H1 (cell line): ENCODE measurements around the gene CACNG7. TPM values are rescaled to one million over a fixed set of nuclear protein-coding genes. Genes with fewer than 3 reads are reported as not detected.

Experiments used
- CTCF ChIA-PET: fragments of 300-600 bp; sonication (Branson Sonifier 250); formaldehyde crosslinking; loops from one replicate; lab custom pipeline; 2021; ENCODE audit not compliant: partially characterized antibody; lab: Charles Lee
- POLR2A ChIA-PET: fragments of 300-600 bp; sonication (Branson Sonifier 250); formaldehyde crosslinking; loops from one replicate; lab custom pipeline; 2021; ENCODE audit warnings: inconsistent platforms; ENCODE audit not compliant: partially characterized antibody; lab: Charles Lee
- DNase-seq, 2 experiments: peaks; one replicate each; pipeline versions ENCODE4 v3.0.0 to v3.0.0-alpha.2; 2010 to 2022; ENCODE audit warnings: low spot score in 2 of 2, low read depth in 1 of 2, mixed read lengths in 1 of 2
- FAIRE-seq: peaks from 2 replicates; lab custom pipeline; 2011; peaks lifted over from hg19 to GRCh38; lab: Jason Lieb, UNC
- H2AFZ ChIP-seq: 2 replicates; pipeline ENCODE4 v1.8.1; 2012; ENCODE audit warnings: low read length, inconsistent platforms
- H2AK5ac ChIP-seq: 2 replicates; pipeline ENCODE4 v1.6.1; 2013; ENCODE audit warnings: low read depth, low read length
- H2BK120ac ChIP-seq: replicated peaks from 2 replicates; pipeline ENCODE3; 2013; ENCODE audit warnings: low read depth, low read length, inconsistent platforms
- H2BK12ac ChIP-seq: 2 replicates; pipeline ENCODE4 v1.6.1; 2013; ENCODE audit warnings: low read depth, low read length
- H2BK15ac ChIP-seq: 2 replicates; pipeline ENCODE4 v1.6.1; 2013; ENCODE audit warnings: low read length
- H2BK20ac ChIP-seq: 2 replicates; pipeline ENCODE4 v1.6.1; 2013; ENCODE audit warnings: low read length
- H2BK5ac ChIP-seq: 2 replicates; pipeline ENCODE4 v1.6.1; 2013; ENCODE audit warnings: low read depth, low read length
- H3K14ac ChIP-seq: 2 replicates; pipeline ENCODE4 v1.6.1; 2013; ENCODE audit warnings: inconsistent platforms; ENCODE audit not compliant: insufficient read length
- H3K18ac ChIP-seq: 2 replicates; pipeline ENCODE4 v1.6.1; 2013; ENCODE audit warnings: low read length; ENCODE audit errors: extremely low read depth
- H3K23ac ChIP-seq: 2 replicates; pipeline ENCODE4 v1.6.1; 2013; ENCODE audit warnings: inconsistent platforms; ENCODE audit not compliant: insufficient read length
- H3K23me2 ChIP-seq: 2 replicates; pipeline ENCODE4 v1.6.1; 2013; ENCODE audit warnings: low read depth, low read length
- H3K27ac ChIP-seq: 2 replicates; pipeline ENCODE4 v1.6.1; 2011; ENCODE audit warnings: low read depth, low read length, inconsistent platforms
- H3K27me3 ChIP-seq, 4 experiments: replicated peaks in 1 of 4; 1 replicate in 1 of 4; 2 replicates in 3 of 4; pipeline versions ENCODE4 v1.6.1 to v1.8.1; 2011 to 2013; ENCODE audit warnings: low read length in 3 of 4, mild to moderate bottlenecking in 3 of 4, inconsistent platforms in 2 of 4, mixed read lengths in 2 of 4, moderate library complexity in 1 of 4; ENCODE audit not compliant: control insufficient read depth in 3 of 4, insufficient read depth in 3 of 4; ENCODE audit errors: extremely low read depth in 1 of 4
- H3K36me3 ChIP-seq, 4 experiments: 2 replicates each; pipeline versions ENCODE4 v1.6.1 to v1.8.1; 2011 to 2013; ENCODE audit warnings: mild to moderate bottlenecking in 4 of 4, low read length in 3 of 4, moderate library complexity in 2 of 4, control low read depth in 1 of 4, inconsistent platforms in 1 of 4; ENCODE audit not compliant: insufficient read depth in 4 of 4, control insufficient read depth in 2 of 4
- H3K4ac ChIP-seq: replicated peaks from 2 replicates; pipeline ENCODE3; 2013; ENCODE audit warnings: low read length, low read depth, mixed read lengths, inconsistent platforms; ENCODE audit not compliant: insufficient read length
- H3K4me1 ChIP-seq, 4 experiments: replicated peaks in 1 of 4; 1 replicate in 1 of 4; 2 replicates in 3 of 4; pipeline versions ENCODE4 v1.6.1 to v1.8.1; 2011 to 2013; ENCODE audit warnings: low read length in 3 of 4, inconsistent platforms in 2 of 4, mixed read lengths in 1 of 4; ENCODE audit not compliant: insufficient read depth in 4 of 4, control insufficient read depth in 3 of 4
- H3K4me2 ChIP-seq, 2 experiments: 2 replicates each; pipeline versions ENCODE4 v1.6.1 to v1.8.1; 2011 to 2013; ENCODE audit warnings: low read depth in 2 of 2, low read length in 2 of 2, control low read depth in 1 of 2, inconsistent platforms in 1 of 2, mild to moderate bottlenecking in 1 of 2; ENCODE audit not compliant: insufficient read depth in 1 of 2
- H3K4me3 ChIP-seq, 4 experiments: fragments of 200-600, 300-600 bp in 1 of 4; sonication (generic), shearing (Covaris generic), sonication (Bioruptor Twin) in 1 of 4; 2 replicates each; pipeline versions ENCODE4 v1.5.1 to v1.8.1; 2011 to 2016; ENCODE audit warnings: low read length in 4 of 4, low read depth in 3 of 4, control low read depth in 2 of 4, inconsistent platforms in 2 of 4, mild to moderate bottlenecking in 2 of 4, mixed read lengths in 1 of 4, moderate library complexity in 1 of 4; ENCODE audit not compliant: insufficient read depth in 2 of 4; ENCODE audit errors: extremely low read depth in 1 of 4
- H3K56ac ChIP-seq: replicated peaks from 2 replicates; pipeline ENCODE3; 2013; ENCODE audit warnings: low read depth, mild to moderate bottlenecking, mixed read lengths, low read length, inconsistent platforms; ENCODE audit not compliant: insufficient read length
- H3K79me1 ChIP-seq: 2 replicates; pipeline ENCODE4 v1.6.1; 2013; ENCODE audit warnings: low read depth, low read length, control low read depth
- H3K79me2 ChIP-seq, 2 experiments: 2 replicates each; pipeline versions ENCODE4 v1.6.1 to v1.8.1; 2012 to 2013; ENCODE audit warnings: low read length in 2 of 2, mild to moderate bottlenecking in 2 of 2, inconsistent platforms in 1 of 2; ENCODE audit not compliant: insufficient read depth in 2 of 2, control insufficient read depth in 1 of 2
- H3K9ac ChIP-seq, 4 experiments: replicated peaks in 1 of 4; 1 replicate in 1 of 4; 2 replicates in 3 of 4; pipeline versions ENCODE4 v1.6.1 to v1.8.1; 2011 to 2013; ENCODE audit warnings: low read depth in 3 of 4, low read length in 3 of 4, control low read depth in 2 of 4, mild to moderate bottlenecking in 2 of 4, moderate library complexity in 2 of 4, inconsistent platforms in 1 of 4; ENCODE audit errors: extremely low read depth in 1 of 4
- H3K9me3 ChIP-seq, 2 experiments: 2 replicates each; pipeline versions ENCODE4 v1.6.1 to v1.8.1; 2012 to 2013; ENCODE audit warnings: mild to moderate bottlenecking in 2 of 2, moderate library complexity in 2 of 2, control low read depth in 1 of 2, inconsistent platforms in 1 of 2, low read depth in 1 of 2, low read length in 1 of 2, mixed read lengths in 1 of 2; ENCODE audit not compliant: insufficient read depth in 2 of 2
- H4K20me1 ChIP-seq, 2 experiments: replicated peaks in 1 of 2; 2 replicates each; pipeline versions ENCODE3 to v1.8.1; 2011 to 2013; ENCODE audit warnings: inconsistent platforms in 2 of 2, low read length in 2 of 2, mild to moderate bottlenecking in 1 of 2; ENCODE audit not compliant: insufficient read depth in 2 of 2, control insufficient read depth in 1 of 2
- H4K5ac ChIP-seq: 2 replicates; pipeline ENCODE4 v1.6.1; 2013; ENCODE audit warnings: low read length, low read depth, mixed read lengths, inconsistent platforms; ENCODE audit not compliant: insufficient read length
- H4K8ac ChIP-seq: 2 replicates; pipeline ENCODE4 v1.8.0; 2013; ENCODE audit warnings: mild to moderate bottlenecking, moderate library complexity, low read length, inconsistent platforms; ENCODE audit not compliant: insufficient read depth; ENCODE audit errors: extremely low read depth
- H4K91ac ChIP-seq: replicated peaks from 2 replicates; pipeline ENCODE3; 2013; ENCODE audit warnings: low read length, mixed read lengths, inconsistent platforms; ENCODE audit not compliant: insufficient read length
- ASH2L ChIP-seq: fragments of 200-600, 300-600 bp; sonication (generic); IDR thresholded peaks from one replicate; pipeline ENCODE4 v1.7.1; 2017; ENCODE audit warnings: low read length
- MAX ChIP-seq: IDR thresholded peaks from 2 replicates; pipeline ENCODE4 v1.6.1; 2012; ENCODE audit warnings: inconsistent platforms
- PHF8 ChIP-seq: fragments of 200-600 bp; sonication (generic); conservative IDR thresholded peaks from 2 replicates; pipeline ENCODE4 v1.7.1; 2012; ENCODE audit warnings: low read depth, mild to moderate bottlenecking, inconsistent platforms, low read length, moderate library complexity
- RAD21 ChIP-seq, 2 experiments: IDR thresholded peaks in 1 of 2; conservative IDR thresholded peaks in 1 of 2; 2 replicates each; pipeline ENCODE4 v1.6.1; 2011; ENCODE audit warnings: low read depth in 2 of 2, low read length in 2 of 2, improper control_type of control experiment in 1 of 2, inconsistent platforms in 1 of 2, mild to moderate bottlenecking in 1 of 2, moderate library complexity in 1 of 2
- RBBP5 ChIP-seq: IDR thresholded peaks from 2 replicates; pipeline ENCODE4 v1.7.1; 2012; ENCODE audit warnings: low read depth, mild to moderate bottlenecking, inconsistent platforms, low read length, moderate library complexity, borderline replicate concordance
- SIN3A ChIP-seq, 2 experiments: IDR thresholded peaks in 1 of 2; conservative IDR thresholded peaks in 1 of 2; 2 replicates each; pipeline ENCODE4 v1.6.1; 2011 to 2012; ENCODE audit warnings: low read length in 2 of 2, improper control_type of control experiment in 1 of 2, low read depth in 1 of 2, mild to moderate bottlenecking in 1 of 2
- SP1 ChIP-seq: IDR thresholded peaks from 2 replicates; pipeline ENCODE4 v1.6.1; 2011; ENCODE audit warnings: low read depth, low read length
- TAF7 ChIP-seq: optimal IDR thresholded peaks from 2 replicates; pipeline ENCODE3; 2011; ENCODE audit warnings: low read depth, mild to moderate bottlenecking, inconsistent platforms, low read length, moderate library complexity, borderline replicate concordance
- WGBS, 2 experiments: shearing (Covaris generic) in 1 of 2; methylation state at CpG; one replicate each; pipeline versions ENCODE4 v1.1.6 to v1.1.7; 2013 to 2015; ENCODE audit warnings: low lambda C conversion rate in 2 of 2, mixed read lengths in 2 of 2, inconsistent platforms in 1 of 2, low coverage in 1 of 2, missing lambda C conversion rate in 1 of 2; ENCODE audit not compliant: insufficient replicate concordance in 2 of 2, insufficient coverage in 1 of 2, insufficient read length in 1 of 2; ENCODE audit errors: extremely low coverage in 1 of 2, missing lambda C conversion rate in 1 of 2; 5-methylcytosine and 5-hydroxymethylcytosine counted together
- polyA plus RNA-seq, 7 experiments: library from polyadenylated mRNA; depleted of rRNA in 3 of 7; stranded (reverse) in 5 of 7; unstranded in 2 of 7; fragments of >200 nt in 5 of 7; fragments of 200-250 nt in 2 of 7; gene quantifications; 1 replicate in 5 of 7; 2 replicates in 1 of 7; 4 replicates in 1 of 7; pipeline versions ENCODE4 v1.2.1 to v1.2.3, GENCODE V29; 2011 to 2013; ENCODE audit warnings: missing spikeins in 2 of 7, mixed read lengths in 2 of 7
- total RNA-seq: library from RNA; stranded (reverse); fragmentation: NEBNext Ultra II Directional; extraction: Animal tissue kit (Norgen Biotek cat#: 25700); gene quantifications from 2 replicates; pipeline ENCODE4 v1.2.1, GENCODE V29; 2021

CACNG7 gene
- total and polyA plus RNA-seq, 2 of the 8 experiments (the other 6 are each of a cell fraction or from before 2014, with no cell fraction given): 28.9 to 69.8 TPM

DNA sequence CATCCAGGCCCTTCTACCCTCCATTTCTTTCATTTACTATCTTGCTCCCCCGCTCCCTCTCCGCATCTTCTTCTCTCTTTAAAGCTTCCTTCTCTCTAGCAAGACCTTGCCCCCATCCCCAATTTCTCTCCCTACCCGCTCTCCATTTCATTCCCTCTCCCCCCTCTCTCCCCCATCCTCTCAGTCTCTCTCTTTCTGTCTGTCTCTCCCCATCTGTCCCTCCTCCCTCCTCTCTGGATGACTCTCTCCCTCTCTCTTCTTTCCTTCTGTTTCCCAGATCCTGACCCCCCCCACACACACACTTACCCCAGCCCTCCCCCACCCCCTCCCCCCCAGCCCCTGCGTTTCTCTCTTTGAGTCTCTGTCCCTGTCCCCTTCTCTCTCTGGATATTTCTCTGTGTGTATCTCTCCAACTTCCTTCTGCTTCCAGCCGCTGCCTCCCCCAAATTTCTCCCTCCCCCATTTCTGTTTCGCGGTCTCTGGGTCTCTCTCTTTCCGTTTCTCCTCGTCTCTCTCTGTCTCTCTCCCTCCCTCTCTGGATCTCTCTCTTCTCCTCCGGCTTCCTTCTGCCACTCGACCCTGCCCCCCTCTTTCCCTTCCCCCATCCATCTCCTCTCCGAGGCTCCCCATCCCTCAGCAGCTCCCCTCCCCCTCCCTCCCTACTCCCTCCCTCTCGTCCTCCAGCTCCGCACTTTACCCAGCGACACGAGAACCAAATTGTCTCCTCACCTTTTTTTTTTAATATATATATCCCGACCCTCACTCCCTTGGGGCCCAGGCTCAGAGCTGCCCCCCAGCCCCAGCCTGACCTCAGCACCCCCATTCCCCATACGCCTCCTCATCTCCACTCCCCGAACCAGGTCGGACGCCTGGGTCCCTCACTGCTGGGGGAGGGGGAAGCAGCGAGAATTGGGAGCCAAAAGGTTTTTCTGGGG is 50.0 kb downstream of the CACNG7 start:
- CTCF ChIA-PET: interaction anchor here (0.7 to 3.6 kb wide), 8 partner anchors 11 to 99 kb away, joined by 3 to 23 read pairs (median 4); no protein-coding TSS in a partner anchor
- H3K14ac ChIP-seq: no peak overlapping the region
- H2BK15ac ChIP-seq: no peak overlapping the region
- no peaks in the 10 kb centered on the region for H3K9me3 ChIP-seq
- peak overlapping the region; percentile 63 for H3K56ac ChIP-seq
- H3K27me3 ChIP-seq: peaks cover 0 to 3% (median 1%) of the 10 kb centered on the region in 4 experiments; a peak in 2 of 7 replicates
- peaks cover 0 to 2% (median under 1%) of the 10 kb centered on the region in 4 experiments; a peak in 1 of 8 replicates for H3K36me3 ChIP-seq
- no peaks in the 10 kb centered on the region for H4K20me1 ChIP-seq
- H3K79me2 ChIP-seq: peaks cover 0 to 7% of the 10 kb centered on the region in 2 experiments; a peak in 1 of 4 replicates
- H2BK12ac ChIP-seq: peak overlapping the region; percentile 90
- no peak overlapping the region for H3K23ac ChIP-seq
- peak overlapping the region; percentile 48 to 88 (median 58) for H3K4me3 ChIP-seq
- 0 out of 2 replicates have a peak overlapping the region, but pooled peaks have one; percentile 39 for H2AK5ac ChIP-seq
- H4K5ac ChIP-seq: peak overlapping the region; percentile 39
- peak overlapping the region; percentile 90 to 91 for H3K4me2 ChIP-seq
- H3K9ac ChIP-seq: peak overlapping the region in 1 of 4 experiments; percentile 28; a peak in 1 of 7 replicates
- peak overlapping the region; percentile 92 for H2BK120ac ChIP-seq
- peaks cover 8 to 24% (median 16%) of the 10 kb centered on the region in 4 experiments for H3K4me1 ChIP-seq
- H2AFZ ChIP-seq: no peak overlapping the region
- H3K23me2 ChIP-seq: peaks cover 37% of the 10 kb centered on the region
- peak overlapping the region; percentile 92 for H4K91ac ChIP-seq
- peak overlapping the region; percentile 75; the same call in 1 of the 2 replicates for H2BK5ac ChIP-seq
- DNase-seq (no peak), FAIRE-seq (no peak)
- H3K18ac ChIP-seq: peak overlapping the region; percentile 93
- no peak overlapping the region for H4K8ac ChIP-seq
- no peaks in the 10 kb centered on the region for H3K79me1 ChIP-seq
- H3K4ac ChIP-seq: peak overlapping the region; percentile 44
- 0 out of 2 replicates have a peak overlapping the region, but pooled peaks have one; percentile 40 for H3K27ac ChIP-seq
- WGBS, 2 experiments: 4% methylated on average over 3 of the region's 22 CpGs; no CpG with 5 or more reads in 1 of the 2 experiments
- peak overlapping the region; percentile 93 for H2BK20ac ChIP-seq
- POLR2A ChIA-PET: interaction anchor here (0.6 to 5.6 kb wide), 23 partner anchors 9 to 659 kb away, joined by 3 to 41 read pairs (median 4); partner anchors contain the start of gene MYADM
- TF ChIP-seq TAF7 (no peak), RBBP5 (peak; percentile 80; the same call in 1 of the 2 replicates), RAD21 (IDR thresholded peaks at IDR 0.05 in 1 of 2, conservative IDR thresholded peaks at IDR 0.05 in 1 of 2; ENCODE audit: low read depth in 2 of 2, low read length in 2 of 2) (0 out of 4 replicates have a peak, but pooled peaks of 1 of the 2 experiments have one; percentile 2), MAX (0 out of 2 replicates have a peak, but pooled peaks have one; percentile 24), SP1 (peak; percentile 63; the same call in 1 of the 2 replicates), ASH2L (peak; percentile 54), SIN3A (conservative IDR thresholded peaks at IDR 0.05 in 1 of 2, IDR thresholded peaks at IDR 0.05 in 1 of 2; ENCODE audit: low read depth in 1 of 2, low read length in 2 of 2) (0 out of 4 replicates have a peak, but pooled peaks have one; percentile 22 to 51), PHF8 (0 out of 2 replicates have a peak, but pooled peaks have one; percentile 17)
